Camera-type eye (tissue), 1 donor: ENCODE results near the gene RPP25. TPM values are rescaled to one million over a fixed set of nuclear protein-coding genes. Genes with fewer than 3 reads are reported as not detected.

Experiments used
- total RNA-seq: library from RNA; depleted of rRNA; stranded (reverse); fragments of >200 nt; gene quantifications from one replicate; pipeline ENCODE4 v1.2.3, GENCODE V29; 2014

RPP25 gene
- total RNA-seq = 4.2 TPM

GRCh38 chr15:74956648-74957475 lies at the start of gene RPP25:
RPP25 (minus strand) TSS chr15:74956772; CDS start chr15:74956583, 189 bp downstream.

GRCh38 chr15:74995182-74995778 lies 38.7 kb upstream of the RPP25 start, which contains the start of gene SCAMP5:
SCAMP5 (plus strand) TSS chr15:74995563; CDS start chr15:75011840, 16,277 bp downstream.

GRCh38 chr15:74937590-74938371 lies 18.8 kb downstream of the RPP25 start, which contains the start of gene COX5A:
COX5A (minus strand) TSS chr15:74938073; CDS start chr15:74938014, 59 bp downstream.

GRCh38 chr15:74906450-74907162 lies 50.0 kb downstream of the RPP25 start, which contains the start of gene FAM219B:
FAM219B (minus strand) TSS chr15:74906851; CDS start chr15:74906800, 51 bp downstream.

Other genes with a start within 250 kb of the RPP25 start
- 0.55 TPM for gene CYP1A1, start 231.2 kb downstream of the RPP25 start, total RNA-seq
- not detected for gene CYP1A2, start 207.9 kb downstream of the RPP25 start, total RNA-seq
- gene CSK, start 174.7 kb downstream of the RPP25 start, total RNA-seq = 39.9 TPM
- 3.0 TPM for gene LMAN1L, start 143.9 kb downstream of the RPP25 start, total RNA-seq
- gene CPLX3, start 130.1 kb downstream of the RPP25 start, total RNA-seq = 42.8 TPM
- 72.3 TPM for gene ULK3, start 113.6 kb downstream of the RPP25 start, total RNA-seq
- gene SCAMP2, start 83.4 kb downstream of the RPP25 start, total RNA-seq = 30.4 TPM
- 106 TPM for gene MPI, start 66.7 kb downstream of the RPP25 start, total RNA-seq
- gene FAM219B, start 49.9 kb downstream of the RPP25 start, total RNA-seq = 75.3 TPM
- 56.7 TPM for gene COX5A, start 18.7 kb downstream of the RPP25 start, total RNA-seq
- 34.9 TPM for gene SCAMP5, start 38.8 kb upstream of the RPP25 start, total RNA-seq
- 23.6 TPM for gene PPCDC, start 66.8 kb upstream of the RPP25 start, total RNA-seq
- gene C15orf39, start 245.1 kb upstream of the RPP25 start, total RNA-seq = 9.6 TPM